ENCODE results near the gene EFNA5.

The EFNA5 gene

GRCh38 chr5:107389775-107390148 lies 281.0 kb downstream of the EFNA5 start:
- no peak for DNase-seq (ENCODE audit: low spot score)

GRCh38 chr5:107389130-107389774 lies 281.5 kb downstream of the EFNA5 start:
- DNase-seq (ENCODE audit: low spot score), result no peak

GRCh38 chr5:107388141-107388861 lies 282.4 kb downstream of the EFNA5 start:
- DNase-seq (ENCODE audit: low spot score), result no peak

GRCh38 chr5:107387526-107388140 lies 283.1 kb downstream of the EFNA5 start:
- no peak for DNase-seq (ENCODE audit: low spot score)

GRCh38 chr5:107385708-107386107 lies 285.0 kb downstream of the EFNA5 start:
- no peak for DNase-seq (ENCODE audit: low spot score)

- no peak for DNase-seq (ENCODE audit: low spot score)
These were observed 286.5 kb downstream of the EFNA5 start for GRCh38 chr5:107384256-107384655.

GRCh38 chr5:107383414-107383813 lies 287.3 kb downstream of the EFNA5 start:
- no peak for DNase-seq (ENCODE audit: low spot score)

- no peak for DNase-seq (ENCODE audit: low spot score)
These were observed 289.4 kb downstream of the EFNA5 start for GRCh38 chr5:107381189-107381856.

GRCh38 chr5:107380654-107381053 lies 290.1 kb downstream of the EFNA5 start:
- DNase-seq (ENCODE audit: low spot score), result no peak

GRCh38 chr5:107378218-107378899 lies 292.4 kb downstream of the EFNA5 start:
- DNase-seq (ENCODE audit: low spot score), result no peak

GRCh38 chr5:107377277-107377609 lies 293.5 kb downstream of the EFNA5 start:
- DNase-seq (ENCODE audit: low spot score), result no peak

GRCh38 chr5:107376546-107377276 lies 294.0 kb downstream of the EFNA5 start:
- DNase-seq (ENCODE audit: low spot score), result no peak

GRCh38 chr5:107373549-107374263 lies 297.0 kb downstream of the EFNA5 start:
- DNase-seq (ENCODE audit: low spot score), result no peak

GRCh38 chr5:107372723-107373450 lies 297.9 kb downstream of the EFNA5 start:
- no peak for DNase-seq (ENCODE audit: low spot score)

GRCh38 chr5:107370396-107370968 lies 300.3 kb downstream of the EFNA5 start:
- DNase-seq (ENCODE audit: low spot score), result no peak

- no peak for DNase-seq (ENCODE audit: low spot score)
These were observed 301.1 kb downstream of the EFNA5 start for GRCh38 chr5:107369622-107370021.

GRCh38 chr5:107368615-107369014 lies 302.1 kb downstream of the EFNA5 start:
- DNase-seq (ENCODE audit: low spot score), result no peak

- DNase-seq (ENCODE audit: low spot score), result no peak
These were observed 302.8 kb downstream of the EFNA5 start for GRCh38 chr5:107367939-107368338.

- DNase-seq (ENCODE audit: low spot score), result no peak
These were observed 303.3 kb downstream of the EFNA5 start for GRCh38 chr5:107367480-107367879.
